GM18511 (cell line): ENCODE data around the gene CDH8.
"Not testable (repeated sequence)": the region's sequence is repeated elsewhere in the genome, so short reads cannot be mapped to it uniquely, and the experiment has no call there.

Experiments
- ATAC-seq: cut with Tn5 transposase; IDR thresholded peaks from one replicate; pipeline ENCODE4 v1.9.1; 2021; ENCODE audit warnings: mild to moderate bottlenecking, moderate library complexity; ENCODE audit not compliant: unreplicated experiment

CDH8 gene

DNA sequence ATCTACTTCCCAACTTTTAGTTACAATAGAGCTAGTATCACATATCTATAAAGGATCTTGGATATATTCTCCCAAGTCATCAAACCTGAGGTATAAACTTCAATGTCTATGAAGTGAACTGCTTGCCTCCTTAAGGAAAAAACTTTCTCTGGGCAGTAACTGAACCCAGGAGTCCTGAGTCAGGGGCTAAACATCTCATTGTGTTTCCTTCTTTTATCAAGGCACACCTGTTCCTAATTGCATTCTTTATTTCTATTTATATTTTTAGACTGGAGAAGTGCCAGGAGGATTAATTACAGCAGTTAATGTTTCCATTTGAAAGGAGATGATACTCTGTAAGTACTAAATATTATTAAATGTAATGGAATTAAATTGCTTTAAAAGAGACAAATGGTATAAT, 98.6 kb downstream of the CDH8 start:
- ATAC-seq = no peak

DNA sequence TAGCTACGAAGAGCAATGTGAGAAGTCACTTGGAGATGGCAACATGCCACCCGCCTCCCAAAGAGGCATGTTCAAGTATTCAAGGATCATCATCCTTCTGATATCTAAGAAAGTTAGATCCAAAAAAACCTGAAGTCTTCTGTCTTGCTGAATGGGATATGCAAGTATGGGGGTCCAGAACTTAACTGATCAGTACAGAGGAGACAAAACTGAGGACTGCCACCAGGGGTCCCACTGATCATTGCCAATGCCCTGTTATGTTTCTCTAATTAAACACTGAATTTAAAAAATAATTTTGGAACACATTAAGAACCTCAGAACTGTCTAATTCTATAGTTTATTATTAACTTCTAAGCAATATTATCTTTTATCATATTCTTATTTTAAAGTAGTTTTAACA, 99.7 kb downstream of the CDH8 start:
- ATAC-seq = no peak

DNA sequence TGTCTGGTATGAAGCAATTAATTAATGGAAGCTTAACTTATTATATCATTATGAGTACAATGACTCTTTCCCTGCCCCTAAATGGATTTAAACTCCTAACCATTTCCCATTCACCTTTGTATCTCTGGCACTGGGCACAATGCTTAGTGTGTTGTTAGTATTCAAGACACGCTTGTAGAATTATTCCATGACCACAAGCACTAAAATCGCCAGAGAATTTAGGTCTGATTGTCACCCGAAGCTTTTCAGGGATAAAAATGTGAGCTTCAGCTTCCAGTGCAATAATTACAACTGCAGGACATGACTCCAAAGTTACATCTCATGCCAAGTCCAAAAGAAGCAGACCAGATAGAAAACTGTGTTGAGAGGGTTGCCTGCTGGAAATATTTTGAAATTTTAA, 101.6 kb downstream of the CDH8 start:
- no peak for ATAC-seq

DNA sequence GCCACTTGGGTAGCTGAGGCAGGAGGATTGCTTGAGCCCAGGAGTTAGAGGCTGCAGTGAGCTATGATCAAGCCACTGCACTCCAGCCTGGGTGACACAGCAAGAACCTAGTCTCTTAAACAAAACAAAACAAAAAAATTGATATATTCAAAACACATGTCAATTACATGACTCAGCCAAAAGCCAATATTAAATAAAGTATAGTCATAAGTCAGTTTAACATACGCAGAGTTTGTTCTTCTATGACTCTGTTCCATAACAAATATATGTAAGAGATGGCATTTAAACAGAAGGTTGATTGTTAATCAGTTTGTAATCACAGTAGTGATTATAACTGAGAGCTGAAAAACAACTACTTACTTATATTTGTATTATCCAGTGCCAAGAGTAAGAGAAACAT, 106.5 kb downstream of the CDH8 start:
- no peak for ATAC-seq

DNA sequence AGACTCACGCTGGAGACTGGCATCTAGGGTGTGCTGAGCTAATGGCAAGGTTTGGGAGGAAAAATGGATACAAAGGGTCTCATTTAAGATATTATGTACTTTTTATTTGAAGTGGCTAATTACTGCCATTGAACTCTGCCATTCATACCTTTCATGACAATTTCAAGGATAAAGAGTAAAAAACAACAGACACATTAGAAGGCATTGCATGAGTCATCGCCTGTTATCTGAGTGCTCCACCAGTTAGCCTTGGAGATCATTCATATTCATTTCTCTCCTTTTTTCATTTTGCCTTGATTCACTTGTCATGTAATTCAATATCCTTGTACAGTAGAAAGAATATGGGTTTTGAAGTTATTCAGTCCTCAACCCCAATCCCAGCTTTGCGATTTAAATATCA, 109.5 kb downstream of the CDH8 start:
- no peak for ATAC-seq

DNA sequence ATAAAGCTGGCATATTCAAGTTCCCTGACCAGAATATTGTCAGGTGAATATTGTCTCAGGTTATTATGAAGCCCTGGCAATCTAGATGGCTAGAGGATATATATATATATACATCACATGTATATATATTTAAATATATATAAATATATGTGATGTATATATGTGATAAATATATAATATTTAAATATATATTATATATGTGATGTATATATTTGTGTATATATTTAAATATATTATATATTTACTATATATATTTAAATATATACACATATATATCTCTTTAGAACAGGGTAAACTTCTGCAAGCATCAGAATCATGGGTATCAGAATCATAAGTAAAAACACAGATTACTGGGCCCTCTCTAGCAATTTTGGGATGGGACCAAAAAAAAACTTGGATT, 112.6 kb downstream of the CDH8 start:
- no peak for ATAC-seq

DNA sequence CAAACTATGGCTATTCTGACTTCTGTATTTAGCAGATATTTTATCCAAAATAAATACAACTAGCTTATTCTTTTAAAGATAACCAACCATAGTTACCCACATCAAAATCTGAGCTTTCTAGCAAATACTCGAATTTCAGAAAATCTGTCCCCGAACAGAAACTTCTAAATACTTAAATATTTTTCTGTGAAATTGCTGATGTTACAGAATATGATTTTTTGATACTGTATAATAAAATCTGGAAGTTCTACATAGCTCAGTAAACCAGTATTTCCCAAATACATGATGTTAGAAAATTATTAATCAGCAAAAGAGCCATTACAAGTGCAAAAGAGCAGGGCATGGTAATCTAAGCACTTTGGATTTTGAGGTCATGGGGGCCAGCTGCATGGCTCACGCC, 114.9 kb downstream of the CDH8 start:
- ATAC-seq = no peak

DNA sequence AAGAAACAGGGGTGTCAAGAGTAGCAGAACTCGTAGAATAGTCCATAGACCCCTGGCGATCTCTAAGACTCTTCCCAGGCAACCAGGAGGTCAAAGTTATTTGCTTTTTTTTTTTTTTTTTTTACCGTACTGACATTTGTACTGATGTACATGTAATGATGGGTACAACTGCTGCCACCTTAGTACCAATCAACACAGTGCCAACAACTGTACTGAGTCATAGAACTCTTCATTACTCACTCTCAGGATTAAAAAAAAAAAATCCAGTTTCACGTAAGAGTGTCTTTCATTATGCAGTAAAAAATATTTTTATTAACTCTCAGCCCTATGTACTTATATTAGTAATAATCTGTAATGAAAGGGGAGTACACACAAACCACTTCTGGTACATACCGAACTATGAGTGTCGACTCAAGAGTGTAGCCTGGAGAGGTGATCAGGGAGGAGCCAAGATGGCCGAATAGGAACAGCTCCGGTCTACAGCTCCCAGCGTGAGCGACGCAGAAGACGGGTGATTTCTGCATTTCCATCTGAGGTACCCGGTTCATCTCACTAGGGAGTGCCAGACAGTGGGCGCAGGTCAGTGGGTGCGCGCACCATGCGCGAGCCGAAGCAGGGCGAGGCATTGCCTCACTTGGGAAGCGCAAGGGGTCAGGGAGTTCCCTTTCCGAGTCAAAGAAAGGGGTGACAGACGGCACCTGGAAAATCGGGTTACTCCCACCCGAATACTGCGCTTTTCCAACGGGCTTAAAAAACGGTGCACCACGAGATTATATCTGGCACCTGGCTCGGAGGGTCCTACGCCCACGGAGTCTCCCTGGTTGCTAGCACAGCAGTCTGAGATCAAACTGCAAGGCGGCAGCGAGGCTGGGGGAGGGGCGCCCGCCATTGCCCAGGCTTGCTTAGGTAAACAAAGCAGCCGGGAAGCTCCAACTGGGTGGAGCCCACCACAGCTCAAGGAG, 118.1 kb downstream of the CDH8 start:
- ATAC-seq = not testable (repeated sequence)

DNA sequence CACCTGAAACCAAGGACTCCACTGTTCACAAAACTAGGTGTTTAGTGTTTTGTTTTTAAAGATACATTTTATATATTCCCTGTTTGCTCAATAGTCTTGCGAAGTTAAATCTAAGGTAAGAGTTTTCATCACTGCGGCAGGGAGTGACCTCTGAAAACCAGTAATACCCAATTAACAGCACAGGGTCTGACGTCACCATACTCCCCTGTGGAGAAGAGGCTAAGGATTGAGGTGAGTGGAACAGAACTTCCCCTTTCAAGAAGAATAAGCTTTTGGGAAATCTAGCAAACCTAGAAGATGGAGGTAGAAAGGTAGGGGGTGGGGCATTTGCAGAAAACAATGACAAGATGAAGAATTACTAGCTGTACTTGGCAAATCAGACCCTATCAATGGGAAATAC, 120.7 kb downstream of the CDH8 start:
- no peak for ATAC-seq

DNA sequence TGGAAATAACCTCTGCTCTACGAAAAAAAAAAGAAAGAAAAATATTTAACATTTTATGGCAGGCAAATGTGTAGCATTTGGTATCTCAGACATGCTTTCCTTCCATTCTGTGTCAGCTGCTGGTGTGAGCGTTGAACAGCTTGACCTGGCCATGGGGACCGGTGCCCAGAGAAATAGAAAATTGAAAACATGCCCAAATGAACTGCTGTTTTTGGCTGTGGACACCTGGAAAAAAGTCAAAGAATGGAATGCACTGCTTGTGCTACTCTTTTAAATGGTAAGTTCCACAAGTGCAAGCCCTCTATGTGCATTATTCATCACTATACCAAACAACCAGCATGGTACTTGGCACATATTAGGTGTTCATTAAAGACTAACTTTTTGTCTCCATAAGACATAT, 127.2 kb downstream of the CDH8 start:
- ATAC-seq = no peak

DNA sequence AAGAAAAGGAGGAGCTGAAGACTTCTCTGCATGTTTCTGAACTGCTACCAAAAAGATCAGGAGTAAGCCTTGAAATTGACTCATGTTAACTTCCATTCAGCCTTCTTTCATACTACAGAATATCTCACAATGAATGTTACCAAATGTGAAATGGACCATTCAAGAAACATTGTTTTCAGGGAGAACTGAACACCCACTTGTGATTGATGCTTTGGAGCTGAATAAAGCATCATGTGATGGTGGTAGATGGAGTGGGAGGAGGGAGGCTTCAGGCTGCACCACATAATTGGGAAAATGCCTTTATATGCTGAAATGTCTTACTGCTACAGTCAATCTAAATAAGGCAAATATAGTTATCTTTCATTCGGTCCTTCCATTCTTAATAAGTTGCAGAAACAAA, 127.8 kb downstream of the CDH8 start:
- no peak for ATAC-seq

DNA sequence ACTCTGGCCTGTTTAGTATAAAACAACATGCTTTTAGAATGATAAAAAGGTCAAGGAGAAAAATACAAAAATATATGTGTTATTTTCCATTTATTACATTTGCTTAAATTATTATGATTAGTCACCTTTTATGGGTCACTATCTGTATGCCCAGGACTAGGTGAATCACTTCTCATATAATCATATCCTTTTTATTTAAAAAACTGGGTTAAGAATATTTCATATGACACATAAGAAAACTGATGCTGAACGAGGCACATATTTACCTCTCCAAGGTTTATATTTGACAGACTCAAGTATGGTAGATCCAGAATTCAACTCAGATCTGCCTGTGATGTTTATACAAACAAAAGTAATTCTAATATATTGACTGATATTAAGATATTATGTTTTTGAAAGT, 134.5 kb downstream of the CDH8 start:
- no peak for ATAC-seq

DNA sequence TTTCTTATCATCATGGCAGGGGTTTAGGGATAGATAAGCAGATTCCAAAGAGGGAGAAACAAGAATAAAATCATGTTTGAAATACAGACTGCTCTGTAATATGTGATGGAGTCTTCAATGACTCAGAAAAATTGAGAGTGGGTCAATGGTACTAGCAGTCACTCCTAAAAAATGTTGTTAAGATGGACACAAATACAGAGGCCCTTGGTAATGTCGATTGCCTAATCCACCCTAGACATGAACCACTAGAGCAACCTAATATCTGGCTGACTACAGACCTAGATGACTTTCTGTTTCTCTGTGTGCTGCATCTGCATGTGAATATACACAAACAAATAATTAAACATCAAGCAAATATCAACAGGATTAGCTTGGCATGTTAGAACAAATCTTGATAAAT, 135.8 kb downstream of the CDH8 start:
- ATAC-seq = no peak

DNA sequence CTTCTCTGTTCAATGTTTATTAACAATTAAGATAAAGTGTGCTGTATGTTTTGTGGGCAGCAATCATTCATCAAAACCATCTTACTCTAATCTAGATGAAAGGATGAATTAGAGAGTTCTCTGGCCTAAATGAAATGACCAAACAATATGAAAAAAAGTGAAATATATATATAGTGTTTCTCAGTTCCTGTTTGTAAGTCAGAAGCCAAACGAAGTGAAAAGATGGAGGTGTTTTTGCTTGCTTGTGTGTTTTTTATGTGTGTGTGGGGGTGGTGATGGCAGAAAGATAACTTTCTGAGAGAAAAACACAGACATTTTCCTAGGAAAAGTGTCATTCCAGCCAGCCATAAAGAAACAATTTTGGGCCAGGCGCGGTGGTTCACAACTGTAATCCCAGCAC, 138.6 kb downstream of the CDH8 start:
- no peak for ATAC-seq

DNA sequence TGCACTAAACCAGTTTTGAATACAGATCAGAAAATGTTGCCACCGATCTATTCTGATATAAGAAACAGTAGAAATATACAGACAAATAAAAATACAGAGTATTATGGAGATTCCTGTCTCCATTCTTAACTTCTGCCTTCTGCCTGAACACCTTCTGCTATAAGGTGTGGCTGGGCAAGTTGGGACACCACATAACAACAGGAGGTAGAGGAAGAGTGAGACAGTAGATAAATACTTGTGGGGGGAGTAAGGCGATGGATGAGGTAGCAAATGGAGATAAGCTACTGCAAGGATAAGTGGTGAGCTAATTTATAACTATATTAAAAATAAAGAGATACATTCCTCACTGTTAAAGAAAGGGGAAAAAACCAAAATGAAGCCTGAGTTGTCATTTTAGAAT, 143.7 kb downstream of the CDH8 start:
- ATAC-seq = no peak

DNA sequence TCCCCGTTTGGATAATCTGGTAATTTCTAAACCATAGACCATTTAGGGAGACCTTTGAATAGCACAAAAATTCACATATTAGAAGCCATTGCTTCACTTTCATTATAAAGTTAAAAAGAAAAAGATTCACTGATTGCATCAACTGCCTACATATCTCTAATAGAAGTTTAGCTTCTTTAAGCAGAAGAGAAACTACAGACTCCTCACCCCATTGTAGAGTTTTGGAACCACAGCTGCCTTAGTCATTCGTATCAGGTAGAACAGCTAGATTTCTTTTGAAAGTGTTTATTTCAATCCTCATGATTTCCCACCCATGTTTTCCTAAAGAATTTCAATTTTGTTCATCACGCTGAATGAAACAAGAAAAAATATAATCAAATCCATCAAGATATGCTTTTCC, 144.8 kb downstream of the CDH8 start:
- no peak for ATAC-seq

DNA sequence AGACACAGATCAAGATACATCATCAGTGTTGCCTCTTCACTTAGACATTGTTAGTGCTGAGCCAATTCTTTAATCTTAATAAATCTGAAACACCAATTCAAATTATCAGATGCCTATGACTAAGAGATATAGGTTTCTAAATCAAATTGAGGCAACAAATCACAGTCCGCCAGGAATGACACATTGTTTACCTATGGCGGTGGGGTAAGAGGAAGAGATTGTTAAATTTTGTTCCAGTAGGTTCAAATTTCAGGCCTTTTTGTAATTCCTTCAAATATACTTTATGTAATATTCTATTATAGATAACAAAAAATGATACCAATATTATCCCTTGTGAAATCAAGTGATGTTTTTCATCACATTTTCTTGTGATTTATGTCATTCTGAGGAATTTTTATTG, 145.9 kb downstream of the CDH8 start:
- ATAC-seq = no peak

DNA sequence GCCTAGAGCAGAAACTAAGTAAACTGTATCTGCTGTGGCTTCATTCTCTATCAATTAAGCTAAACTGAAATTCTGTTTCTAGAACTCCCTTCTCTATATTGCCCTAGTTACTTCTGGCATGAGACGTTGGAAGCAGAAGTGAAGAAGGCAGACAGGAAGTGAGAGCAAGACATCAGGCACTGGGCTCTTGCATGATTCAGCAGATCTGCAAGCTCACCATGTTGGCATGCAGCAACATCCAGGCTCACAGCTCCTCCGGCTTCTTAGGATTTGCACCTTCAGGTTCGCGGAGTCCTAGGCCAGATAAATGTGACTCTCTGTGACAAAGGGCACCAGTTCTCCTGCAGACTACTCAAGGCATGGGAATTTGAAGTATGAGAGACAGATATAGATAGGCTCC, 148.3 kb downstream of the CDH8 start:
- ATAC-seq = no peak

DNA sequence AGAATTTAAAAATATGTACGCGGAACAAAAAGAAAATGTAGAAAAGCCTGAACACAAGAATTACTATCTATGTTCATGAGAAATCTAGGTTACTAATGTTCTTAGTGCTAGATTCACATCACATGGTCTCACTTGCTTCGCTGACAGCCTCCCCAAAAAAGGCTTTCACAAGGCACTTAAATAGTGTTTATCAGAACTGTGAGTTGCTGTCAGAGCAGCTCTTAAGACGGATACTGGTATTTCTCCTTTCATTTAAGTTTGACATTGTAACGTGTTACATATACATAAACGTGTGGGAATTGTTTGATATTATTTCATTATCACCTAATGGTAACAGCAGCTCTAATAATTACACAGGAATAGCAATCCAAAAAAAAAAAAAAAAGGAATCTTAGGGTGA, 150.9 kb downstream of the CDH8 start:
- no peak for ATAC-seq

DNA sequence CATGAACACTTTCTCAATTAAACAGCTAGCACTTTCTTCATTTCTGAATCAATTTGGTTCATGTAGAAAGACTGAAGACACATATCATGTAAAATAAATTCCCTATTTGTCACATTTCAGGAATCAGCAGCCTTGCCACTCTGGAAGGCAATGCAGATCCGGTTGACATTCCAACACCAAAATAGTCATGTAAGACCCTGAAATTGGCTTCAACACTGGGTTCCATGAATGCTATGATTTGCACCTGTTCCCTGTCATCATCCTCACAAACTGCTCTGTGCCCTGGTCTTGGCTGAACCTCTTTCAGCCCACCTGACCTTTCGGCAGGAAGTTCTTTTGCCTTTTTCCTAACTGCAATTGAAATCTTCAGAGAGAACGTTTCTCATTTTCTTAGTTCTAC, 156.9 kb downstream of the CDH8 start:
- ATAC-seq = no peak

DNA sequence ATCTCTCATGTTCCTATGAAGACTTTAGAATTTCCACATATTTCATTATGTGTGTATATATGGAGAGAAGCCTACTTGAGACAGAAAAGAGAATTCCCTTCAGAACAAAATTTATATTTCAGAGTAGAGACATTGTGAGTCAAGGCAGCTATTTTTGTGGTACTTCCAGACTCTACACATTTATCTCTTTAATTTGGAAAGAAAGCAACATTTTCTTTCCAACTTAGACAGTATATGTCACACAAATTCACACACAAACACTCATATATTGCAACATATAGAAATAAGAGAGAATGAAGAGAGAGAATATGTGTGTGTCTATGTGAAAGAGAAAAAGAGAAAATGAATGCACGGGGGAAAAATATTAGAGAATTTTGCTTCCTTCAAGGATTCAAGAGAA, 158.8 kb downstream of the CDH8 start:
- ATAC-seq = no peak

DNA sequence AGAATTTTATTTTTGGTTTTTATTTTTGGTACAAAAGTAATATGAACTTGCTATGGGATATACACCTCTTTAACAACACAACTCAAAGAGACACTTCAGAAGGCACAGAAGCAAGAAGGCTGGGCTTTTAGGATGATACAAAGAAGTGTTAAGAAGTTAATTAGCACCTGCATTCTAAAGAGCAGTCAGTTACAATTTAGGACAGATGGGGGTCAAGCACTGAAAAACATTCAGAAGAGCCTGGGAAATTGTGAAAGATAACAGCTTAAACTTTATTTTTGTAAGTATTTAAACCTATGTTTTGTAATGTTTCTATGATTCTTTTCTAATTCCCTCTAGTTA, 163.5 kb downstream of the CDH8 start:
- ATAC-seq = no peak
